Activated CD4-positive, alpha-beta T cell treated with anti-CD3 and anti-CD28 coated beads for 36 hours (primary cell): ENCODE measurements around the gene ETV2. TPM values are rescaled to one million over a fixed set of nuclear protein-coding genes. Genes with fewer than 3 reads are reported as not detected.
A peak's percentile ranks its signal among the peaks of the same experiment; 100 is the strongest.

Source experiments
- ATAC-seq: fragments of 200-7000 bp; cut with Tn5 transposase; one replicate; pipeline ENCODE4 v1.10.0; 2021; ENCODE audit warnings: mild to moderate bottlenecking, moderate library complexity
- CTCF ChIA-PET: fragments of 350-600 bp; sonication (Branson Sonifier 250); formaldehyde crosslinking; loops from one replicate; lab custom pipeline; 2021; ENCODE audit warnings: antibody characterized with exemption; lab: Charles Lee
- POLR2A ChIA-PET: fragments of 350-600 bp; sonication (Branson Sonifier 250); formaldehyde crosslinking; loops from one replicate; lab custom pipeline; 2021; ENCODE audit warnings: antibody characterized with exemption, inconsistent platforms; lab: Charles Lee
- DNase-seq: peaks from one replicate; pipeline ENCODE4 v3.0.0-alpha.2; 2020
- H3K27ac Mint-ChIP-seq: one replicate; pipeline ENCODE4 v1.8.0; 2021; ENCODE audit warnings: mixed read lengths
- H3K27me3 Mint-ChIP-seq: one replicate; pipeline ENCODE4 v1.8.0; 2021; ENCODE audit warnings: mixed read lengths
- H3K36me3 Mint-ChIP-seq: one replicate; pipeline ENCODE4 v1.8.0; 2021; ENCODE audit warnings: low read depth, mixed read lengths
- H3K4me1 Mint-ChIP-seq: one replicate; pipeline ENCODE4 v1.8.0; 2021; ENCODE audit warnings: mixed read lengths
- H3K4me3 Mint-ChIP-seq: one replicate; pipeline ENCODE4 v1.8.0; 2021; ENCODE audit warnings: mild to moderate bottlenecking, moderate library complexity, mixed read lengths
- H3K9me3 Mint-ChIP-seq: one replicate; pipeline ENCODE4 v1.8.0; 2021; ENCODE audit warnings: low read depth, mixed read lengths
- intact Hi-C, 2 experiments: fragments of 100-400 bp; cut with DNase I in 1 of 2; cut with micrococcal nuclease in 1 of 2; formaldehyde crosslinking; loops; one replicate each; pipeline versions ENCODE4 v1.14.2 to v1.15.1; 2022 to 2024; cut with DNase I, micrococcal nuclease
- total RNA-seq, 2 experiments: library from RNA; stranded (reverse); gene quantifications; one replicate each; pipeline ENCODE4 v1.2.3, GENCODE V29; 2021

The ETV2 gene
- total RNA-seq, 2 experiments from 2014 or later: 0.37 to 1.1 TPM

GRCh38 chr19:35628565-35629331 lies 12.8 kb upstream of the ETV2 start, which contains the start of gene RBM42:
Gene RBM42 (plus strand): TSS chr19:35629036. CDS start chr19:35629154, 118 bp downstream.
- ATAC-seq: peak; percentile 100
- Mint-ChIP-seq H3K27ac (peak within 1 kb of the TSS; percentile 98), H3K4me3 (peak within 1 kb of the TSS; percentile 98), H3K36me3 (peaks cover 34% of the 10 kb centered on the region), H3K4me1 (peaks cover 12% of the 10 kb centered on the region), H3K27me3 (no peaks in the 10 kb centered on the region), H3K9me3 (no peaks in the 10 kb centered on the region)
- POLR2A ChIA-PET: interaction anchor here (0.7 to 0.8 kb wide), 2 partner anchors 16 to 292 kb away, joined by 3 read pairs; partner anchors contain the start of gene HAUS5
- CTCF ChIA-PET: interaction anchor here (0.7 kb wide), 1 partner anchor 73 kb away, joined by 3 read pairs; no protein-coding TSS in a partner anchor
- peak; percentile 97 for DNase-seq
- intact Hi-C loops: loop anchor here (1.0 to 5.0 kb wide), 12 partner anchors 15 to 487 kb away; partner anchors contain the start of genes HAUS5 (in 2 of the 2), TMEM147 (in 2 of the 2), COX6B1 (in 1 of the 2) and TBCB (in 1 of the 2)

GRCh38 chr19:35629332-35629633 lies 12.3 kb upstream of the ETV2 start:
- no peak for ATAC-seq
- intact Hi-C loops: loop anchor here (1.0 to 5.0 kb wide), 2 partner anchors 82 to 302 kb away; partner anchors contain the start of gene TMEM147 (in 1 of the 2)
- no peaks in the 10 kb centered on the region for H3K9me3 Mint-ChIP-seq
- H3K27ac Mint-ChIP-seq: peak overlapping the region; percentile 98
- H3K4me3 Mint-ChIP-seq: peak overlapping the region; percentile 98
- peaks cover 12% of the 10 kb centered on the region for H3K4me1 Mint-ChIP-seq
- peak; percentile 12 for DNase-seq
- H3K36me3 Mint-ChIP-seq: peaks cover 36% of the 10 kb centered on the region
- CTCF ChIA-PET: interaction anchor here (0.7 kb wide), 1 partner anchor 73 kb away, joined by 3 read pairs; no protein-coding TSS in a partner anchor
- no peaks in the 10 kb centered on the region for H3K27me3 Mint-ChIP-seq
- POLR2A ChIA-PET: no interaction called here

- intact Hi-C loops: no loop called here
- no peaks in the 10 kb centered on the region for H3K27me3 Mint-ChIP-seq
- H3K4me1 Mint-ChIP-seq: peaks cover 5% of the 10 kb centered on the region
- peaks cover 45% of the 10 kb centered on the region for H3K36me3 Mint-ChIP-seq
- ChIA-PET CTCF (interaction anchor here (0.6 kb wide), 1 partner anchor 27 kb away, joined by 3 read pairs; no protein-coding TSS in a partner anchor), POLR2A (no interaction called here)
- ATAC-seq: no peak
- H3K4me3 Mint-ChIP-seq: no peak overlapping the region
- no peak overlapping the region for H3K27ac Mint-ChIP-seq
- no peaks in the 10 kb centered on the region for H3K9me3 Mint-ChIP-seq
- no peak for DNase-seq
Observed at GRCh38 chr19:35633727-35634440, 7.7 kb upstream of the ETV2 start.

DNA sequence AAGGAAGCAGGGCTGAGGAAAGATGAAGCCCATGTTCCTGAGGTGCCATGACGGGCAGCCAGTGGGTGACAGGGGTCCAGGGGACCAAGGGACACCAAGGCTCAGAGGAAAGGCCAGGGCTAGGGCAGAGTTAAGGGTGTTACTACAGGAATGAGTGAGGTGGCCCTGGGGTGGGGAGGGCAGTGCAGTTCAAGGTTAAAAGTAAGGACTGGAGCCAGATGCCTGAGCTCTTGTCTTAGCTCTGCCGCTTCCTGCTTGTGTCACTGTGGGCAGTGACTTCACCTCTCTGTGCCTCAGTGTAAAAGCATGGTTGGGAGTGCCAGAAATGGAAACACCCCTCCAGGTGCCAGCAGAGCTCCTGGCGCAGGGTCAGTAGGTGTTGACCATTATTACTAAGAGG lies 4.9 kb upstream of the ETV2 start:
- peaks cover 7% of the 10 kb centered on the region for H3K4me1 Mint-ChIP-seq
- ATAC-seq: no peak
- DNase-seq: no peak
- peaks cover 32% of the 10 kb centered on the region for H3K36me3 Mint-ChIP-seq
- intact Hi-C loops: no loop called here
- H3K27ac Mint-ChIP-seq: no peak overlapping the region
- H3K9me3 Mint-ChIP-seq: no peaks in the 10 kb centered on the region
- H3K4me3 Mint-ChIP-seq: no peak overlapping the region
- ChIA-PET CTCF (interaction anchor here (0.6 kb wide), 1 partner anchor 280 kb away, joined by 3 read pairs; no protein-coding TSS in a partner anchor), POLR2A (no interaction called here)
- no peaks in the 10 kb centered on the region for H3K27me3 Mint-ChIP-seq

GRCh38 chr19:35637165-35637564 lies 4.4 kb upstream of the ETV2 start:
- Mint-ChIP-seq H3K27ac (no peak overlapping the region), H3K9me3 (no peaks in the 10 kb centered on the region), H3K4me3 (no peak overlapping the region), H3K4me1 (peaks cover 10% of the 10 kb centered on the region), H3K36me3 (peaks cover 30% of the 10 kb centered on the region), H3K27me3 (no peaks in the 10 kb centered on the region)
- intact Hi-C loops: no loop called here
- CTCF ChIA-PET: no interaction called here
- POLR2A ChIA-PET: no interaction called here
- no peak for ATAC-seq
- DNase-seq: no peak

GRCh38 chr19:35639321-35639639 lies 2.3 kb upstream of the ETV2 start:
- no peaks in the 10 kb centered on the region for H3K9me3 Mint-ChIP-seq
- no peak overlapping the region for H3K4me3 Mint-ChIP-seq
- ATAC-seq: no peak
- POLR2A ChIA-PET: no interaction called here
- no peaks in the 10 kb centered on the region for H3K27me3 Mint-ChIP-seq
- intact Hi-C loops: no loop called here
- peaks cover 17% of the 10 kb centered on the region for H3K36me3 Mint-ChIP-seq
- H3K27ac Mint-ChIP-seq: no peak overlapping the region
- CTCF ChIA-PET: no interaction called here
- peaks cover 20% of the 10 kb centered on the region for H3K4me1 Mint-ChIP-seq
- DNase-seq: no peak

DNA sequence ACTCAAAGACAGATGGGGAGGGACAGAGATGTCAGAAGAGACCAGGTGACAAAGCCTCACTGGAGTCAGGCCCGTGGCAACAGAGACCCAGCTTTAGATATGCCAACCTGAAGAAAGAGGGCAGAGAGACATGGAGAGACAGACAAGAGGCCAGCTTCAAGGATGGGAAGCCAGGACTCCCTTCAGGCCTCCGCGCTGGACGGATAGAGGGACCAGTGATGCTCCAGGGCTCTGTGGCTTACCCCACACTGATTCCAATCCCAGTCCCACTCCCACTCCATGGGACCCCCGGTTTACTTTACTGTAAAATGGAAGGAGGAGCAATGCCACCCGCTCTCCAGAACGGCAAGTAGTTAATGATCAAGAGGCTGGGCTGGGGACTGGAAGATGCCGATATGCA lies 1.7 kb upstream of the ETV2 start:
- ATAC-seq (no peak), DNase-seq (no peak)
- no peaks in the 10 kb centered on the region for H3K27me3 Mint-ChIP-seq
- intact Hi-C loops: loop anchor here (5.0 to 10.0 kb wide), 3 partner anchors 93 to 485 kb away; partner anchors contain the start of genes FXYD5 (in 1 of the 2), IGFLR1 (in 1 of the 2) and TMEM147 (in 1 of the 2)
- H3K4me3 Mint-ChIP-seq: no peak overlapping the region
- H3K27ac Mint-ChIP-seq: no peak overlapping the region
- peaks cover 26% of the 10 kb centered on the region for H3K4me1 Mint-ChIP-seq
- POLR2A ChIA-PET: no interaction called here
- no peaks in the 10 kb centered on the region for H3K9me3 Mint-ChIP-seq
- CTCF ChIA-PET: no interaction called here
- H3K36me3 Mint-ChIP-seq: peaks cover 17% of the 10 kb centered on the region

DNA sequence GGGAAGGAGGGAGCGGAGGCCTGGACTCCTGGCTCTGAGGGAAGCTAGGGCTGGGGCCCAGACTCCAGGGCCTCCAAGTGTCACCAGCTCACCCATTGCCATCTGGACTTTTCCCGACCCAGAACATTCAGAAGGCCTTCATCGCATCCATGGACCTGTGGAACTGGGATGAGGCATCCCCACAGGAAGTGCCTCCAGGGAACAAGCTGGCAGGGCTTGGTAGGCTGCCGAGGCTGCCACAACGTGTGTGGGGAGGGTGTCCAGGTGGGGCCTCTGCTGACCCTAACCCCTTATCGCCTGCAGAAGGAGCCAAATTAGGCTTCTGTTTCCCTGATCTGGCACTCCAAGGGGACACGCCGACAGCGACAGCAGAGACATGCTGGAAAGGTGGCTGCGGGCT lies 767 bp downstream of the ETV2 start:
- DNase-seq (no peak), ATAC-seq (no peak)
- H3K4me3 Mint-ChIP-seq: peak overlapping the region; percentile 77
- H3K4me1 Mint-ChIP-seq: peaks cover 35% of the 10 kb centered on the region
- H3K9me3 Mint-ChIP-seq: no peaks in the 10 kb centered on the region
- no peak overlapping the region for H3K27ac Mint-ChIP-seq
- no peaks in the 10 kb centered on the region for H3K27me3 Mint-ChIP-seq
- ChIA-PET POLR2A (no interaction called here), CTCF (interaction anchor here (0.8 to 1.0 kb wide), 2 partner anchors 52 to 259 kb away, joined by 3 to 5 read pairs; no protein-coding TSS in a partner anchor)
- intact Hi-C loops: loop anchor here (5.0 to 10.0 kb wide), 3 partner anchors 95 to 488 kb away; partner anchors contain the start of genes FXYD5 (in 1 of the 2), IGFLR1 (in 1 of the 2) and TMEM147 (in 1 of the 2)
- peaks cover under 1% of the 10 kb centered on the region for H3K36me3 Mint-ChIP-seq

DNA sequence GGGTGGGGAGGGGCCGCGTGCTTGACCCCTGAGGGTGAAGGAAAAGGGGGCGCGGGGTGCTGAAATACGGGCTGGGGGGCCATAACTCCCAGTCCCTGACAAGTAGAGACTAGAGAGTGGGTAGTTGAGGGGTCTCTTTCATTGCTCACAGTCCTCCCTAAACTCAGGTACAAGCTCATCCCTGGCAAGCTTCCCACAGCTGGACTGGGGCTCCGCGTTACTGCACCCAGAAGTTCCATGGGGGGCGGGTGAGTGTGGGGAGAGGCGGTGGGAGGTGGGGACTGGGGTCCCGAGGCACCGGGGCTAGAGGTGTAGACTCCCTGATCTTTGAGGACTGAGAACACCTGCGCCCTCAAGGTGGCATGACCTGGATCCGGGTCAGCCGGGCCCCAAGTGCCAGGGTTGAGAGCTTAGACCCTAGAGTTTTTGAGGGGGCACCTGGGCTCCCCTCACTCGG lies 1.3 kb downstream of the ETV2 start:
- no peaks in the 10 kb centered on the region for H3K27me3 Mint-ChIP-seq
- DNase-seq (no peak), ATAC-seq (no peak)
- intact Hi-C loops: loop anchor here (1.0 to 10.0 kb wide), 8 partner anchors 15 to 488 kb away; partner anchors contain the start of genes TMEM147 (in 2 of the 2), FXYD5 (in 1 of the 2), IGFLR1 (in 1 of the 2) and THAP8 (in 1 of the 2)
- H3K9me3 Mint-ChIP-seq: no peaks in the 10 kb centered on the region
- ChIA-PET CTCF (interaction anchor here (1.0 kb wide), 1 partner anchor 52 kb away, joined by 5 read pairs; no protein-coding TSS in a partner anchor), POLR2A (no interaction called here)
- H3K4me3 Mint-ChIP-seq: peak overlapping the region; percentile 77
- H3K27ac Mint-ChIP-seq: no peak overlapping the region
- H3K36me3 Mint-ChIP-seq: no peaks in the 10 kb centered on the region
- peaks cover 35% of the 10 kb centered on the region for H3K4me1 Mint-ChIP-seq

DNA sequence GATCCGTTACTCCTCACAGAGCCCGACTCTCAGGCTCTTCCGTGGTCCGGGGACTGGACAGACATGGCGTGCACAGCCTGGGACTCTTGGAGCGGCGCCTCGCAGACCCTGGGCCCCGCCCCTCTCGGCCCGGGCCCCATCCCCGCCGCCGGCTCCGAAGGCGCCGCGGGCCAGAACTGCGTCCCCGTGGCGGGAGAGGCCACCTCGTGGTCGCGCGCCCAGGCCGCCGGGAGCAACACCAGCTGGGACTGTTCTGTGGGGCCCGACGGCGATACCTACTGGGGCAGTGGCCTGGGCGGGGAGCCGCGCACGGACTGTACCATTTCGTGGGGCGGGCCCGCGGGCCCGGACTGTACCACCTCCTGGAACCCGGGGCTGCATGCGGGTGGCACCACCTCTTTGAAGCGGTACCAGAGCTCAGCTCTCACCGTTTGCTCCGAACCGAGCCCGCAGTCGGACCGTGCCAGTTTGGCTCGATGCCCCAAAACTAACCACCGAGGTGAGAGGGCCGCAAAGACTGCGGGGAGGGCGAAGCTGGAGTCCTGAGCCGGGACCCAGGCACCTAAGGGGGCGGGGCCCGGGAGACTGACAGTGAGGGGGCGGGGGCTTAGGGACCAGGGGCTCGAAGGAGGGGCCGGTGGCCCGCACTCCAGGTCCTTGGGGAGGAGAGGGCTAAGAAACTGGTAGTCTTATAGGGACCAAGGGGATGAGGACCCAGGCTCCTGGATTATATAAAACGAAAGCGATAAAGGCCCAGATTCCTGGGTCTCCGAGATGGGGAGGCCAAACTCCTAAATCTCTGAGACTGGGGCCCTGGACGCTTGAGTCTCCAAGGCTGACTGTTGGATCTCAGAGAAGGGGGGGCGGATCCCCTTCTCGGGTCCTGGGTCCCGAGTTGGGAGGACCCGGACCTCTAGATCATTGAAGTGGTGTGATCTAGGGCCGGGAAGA lies 2.0 kb downstream of the ETV2 start:
- ATAC-seq (peak; percentile 30), DNase-seq (peak; percentile 89)
- ChIA-PET POLR2A (interaction anchor here (0.7 to 1.7 kb wide), 3 partner anchors 9 to 70 kb away, joined by 4 to 7 read pairs (median 4); no protein-coding TSS in a partner anchor), CTCF (interaction anchor here (1.0 to 1.4 kb wide), 3 partner anchors 51 to 95 kb away, joined by 3 to 5 read pairs (median 3); no protein-coding TSS in a partner anchor)
- Mint-ChIP-seq H3K9me3 (no peaks in the 10 kb centered on the region), H3K4me1 (peaks cover 35% of the 10 kb centered on the region), H3K36me3 (no peaks in the 10 kb centered on the region), H3K27me3 (no peaks in the 10 kb centered on the region), H3K4me3 (peak overlapping the region; percentile 77), H3K27ac (peak overlapping the region; percentile 83)
- intact Hi-C loops: loop anchor here (1.0 to 10.0 kb wide), 16 partner anchors 15 to 497 kb away; partner anchors contain the start of genes THAP8 (in 2 of the 2), TMEM147 (in 2 of the 2), WDR62 (in 2 of the 2) and ALKBH6 (in 1 of the 2)
